NCI-H128 (cell line): Measurements from ENCODE around the gene CLTRN.
"Not testable (repeated sequence)": the region's sequence is repeated elsewhere in the genome, so short reads cannot be mapped to it uniquely, and the experiment has no call there.

Source experiments
- DNase-seq: peaks from one replicate; lab custom pipeline; 2025; ENCODE audit not compliant: unreplicated experiment; lab: John Stamatoyannopoulos, UW

CLTRN gene

GRCh38 chrX:15653961-15654360, 10.6 kb downstream of the CLTRN start:
- DNase-seq, result no peak

- DNase-seq, result not testable (repeated sequence)
These were observed 17.1 kb downstream of the CLTRN start for GRCh38 chrX:15647510-15647909.

GRCh38 chrX:15646543-15646942, 18.1 kb downstream of the CLTRN start:
- DNase-seq, result no peak

- DNase-seq, result no peak
These were observed 18.6 kb downstream of the CLTRN start for GRCh38 chrX:15646031-15646430.

DNA sequence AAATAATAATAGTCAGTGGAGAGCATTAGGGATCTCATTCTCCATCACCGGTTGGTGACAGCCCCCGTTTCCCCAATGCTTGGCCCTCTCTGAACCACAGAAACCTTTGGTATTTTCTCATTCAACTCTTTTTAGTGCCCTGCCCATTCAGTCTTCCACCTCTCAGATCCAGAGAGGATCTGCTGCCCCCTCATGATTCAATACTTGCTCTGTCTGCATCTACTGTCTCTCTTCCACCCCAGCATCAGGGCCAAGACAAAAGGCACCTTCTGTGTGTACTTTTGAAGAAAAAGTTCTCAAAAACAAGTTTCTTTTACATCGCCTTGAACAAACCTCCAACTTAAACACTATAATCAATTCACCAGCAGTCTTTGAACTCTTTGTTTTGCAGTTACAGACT, 19.3 kb downstream of the CLTRN start:
- DNase-seq, result no peak

GRCh38 chrX:15644560-15644872, 20.1 kb downstream of the CLTRN start:
- no peak for DNase-seq

DNA sequence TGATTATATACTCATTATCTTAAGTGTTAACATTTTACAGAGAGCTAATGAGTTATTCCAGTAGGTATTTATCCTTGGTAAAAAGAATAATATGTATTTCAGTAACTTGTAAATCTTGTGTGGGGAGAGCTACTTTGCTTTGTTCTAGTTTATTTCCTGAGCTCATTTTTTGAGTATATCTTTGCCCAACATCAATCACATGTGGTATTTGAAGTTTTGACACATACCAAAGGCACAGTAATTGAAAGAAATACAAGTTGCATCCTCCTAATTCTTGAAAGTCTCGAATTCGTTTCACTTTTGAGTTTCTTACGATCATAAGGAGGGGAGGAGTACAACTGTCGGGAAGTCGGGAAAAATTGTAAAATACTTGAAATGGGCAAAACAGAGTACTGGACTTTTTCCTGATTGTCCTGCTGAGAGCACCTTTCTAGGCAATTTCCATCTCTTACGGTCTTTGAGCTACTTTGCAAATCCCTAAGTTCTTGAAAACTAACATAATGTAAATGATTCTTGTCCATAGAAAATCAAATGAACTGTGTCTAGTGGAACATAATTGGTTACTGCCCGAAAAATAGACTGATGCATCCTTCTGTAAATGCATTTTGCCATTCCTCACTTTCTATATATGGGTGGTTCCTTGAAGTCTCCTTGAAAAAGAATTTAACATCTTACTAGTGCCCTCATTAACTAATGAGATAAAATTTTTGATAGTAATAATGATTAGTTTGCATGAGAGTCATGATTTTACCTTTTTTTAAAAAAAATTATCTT, 20.6 kb downstream of the CLTRN start:
- no peak for DNase-seq

- DNase-seq, result no peak
These were observed 33.0 kb downstream of the CLTRN start for GRCh38 chrX:15631637-15632036.

- DNase-seq, result no peak
These were observed 41.6 kb downstream of the CLTRN start for GRCh38 chrX:15623054-15623453.

GRCh38 chrX:15619053-15619755, 45.4 kb downstream of the CLTRN start:
- no peak for DNase-seq

DNA sequence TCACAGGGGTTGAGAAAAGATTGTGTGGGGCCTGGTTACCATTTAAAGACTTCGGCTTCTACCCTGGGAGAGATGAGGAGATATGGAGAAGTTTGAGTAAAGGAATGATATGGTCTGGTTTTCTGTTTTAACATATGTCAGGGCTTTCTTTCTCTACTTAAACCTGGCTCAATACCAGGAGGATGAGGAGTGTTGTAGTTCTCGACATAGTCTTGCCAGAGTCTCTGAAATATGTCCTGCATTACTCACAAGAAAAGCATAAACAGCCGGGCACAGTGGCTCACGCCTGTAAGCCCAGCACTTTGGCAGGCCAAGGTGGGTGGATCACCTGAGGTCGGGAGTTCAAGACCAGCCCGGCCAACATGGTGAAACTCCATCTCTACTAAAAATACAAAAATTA, 47.5 kb downstream of the CLTRN start:
- DNase-seq, result no peak

GRCh38 chrX:15616531-15616930, 48.1 kb downstream of the CLTRN start:
- no peak for DNase-seq

GRCh38 chrX:15607067-15607466, 57.5 kb downstream of the CLTRN start:
- DNase-seq, result no peak

- no peak for DNase-seq
These were observed 58.5 kb downstream of the CLTRN start for GRCh38 chrX:15606136-15606535.

- DNase-seq, result no peak
These were observed 59.4 kb downstream of the CLTRN start for GRCh38 chrX:15605226-15605625.

- DNase-seq, result no peak
These were observed 61.8 kb downstream of the CLTRN start for GRCh38 chrX:15602761-15603160.

DNA sequence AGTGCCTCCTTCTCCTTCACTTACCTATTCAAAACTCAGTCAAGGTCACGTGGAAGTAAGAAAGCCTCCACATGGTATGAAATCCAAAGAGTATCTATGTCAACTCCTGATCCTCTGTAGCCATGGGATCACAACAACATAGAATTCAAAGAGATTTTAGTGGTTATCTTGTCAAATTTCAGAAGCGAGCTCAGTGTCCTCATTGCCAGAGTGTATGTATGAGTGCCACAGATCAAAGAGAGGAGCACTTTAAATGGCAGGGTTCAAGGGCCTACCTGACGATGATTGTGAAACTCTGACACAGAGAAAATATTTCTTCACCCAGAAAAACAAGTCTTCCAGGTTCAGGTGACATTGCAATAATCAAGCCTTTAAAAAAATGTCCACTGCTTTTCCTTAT, 62.7 kb downstream of the CLTRN start:
- no peak for DNase-seq

- DNase-seq, result no peak
These were observed 63.9 kb downstream of the CLTRN start, which contains the start of gene ACE2 for GRCh38 chrX:15600745-15601144. TSS of gene ACE2 (minus strand) at chrX:15600960. CDS start at chrX:15600911, 49 bp downstream.

- DNase-seq, result no peak
These were observed 64.6 kb downstream of the CLTRN start for GRCh38 chrX:15600049-15600448.

- DNase-seq, result no peak
These were observed 65.1 kb downstream of the CLTRN start for GRCh38 chrX:15599461-15599860.

DNA sequence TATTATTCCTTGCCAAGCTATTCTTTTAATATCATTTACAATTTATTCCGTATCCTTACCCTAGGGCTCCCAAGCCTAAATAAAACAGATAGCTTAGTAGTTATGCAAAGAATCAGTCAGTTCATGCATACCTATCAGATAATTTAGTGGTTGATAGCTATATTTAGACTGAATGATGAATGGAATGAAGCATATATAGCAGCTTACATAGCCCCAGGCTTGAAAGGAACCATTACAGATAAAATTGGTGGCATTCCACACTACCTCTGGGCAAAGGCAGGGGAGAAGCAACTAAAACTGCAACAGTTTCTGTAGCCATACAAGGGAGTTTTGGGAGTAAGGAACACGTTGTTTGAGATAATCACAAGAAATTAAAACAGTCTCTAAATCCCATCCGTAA, 66.6 kb downstream of the CLTRN start:
- DNase-seq, result no peak

DNA sequence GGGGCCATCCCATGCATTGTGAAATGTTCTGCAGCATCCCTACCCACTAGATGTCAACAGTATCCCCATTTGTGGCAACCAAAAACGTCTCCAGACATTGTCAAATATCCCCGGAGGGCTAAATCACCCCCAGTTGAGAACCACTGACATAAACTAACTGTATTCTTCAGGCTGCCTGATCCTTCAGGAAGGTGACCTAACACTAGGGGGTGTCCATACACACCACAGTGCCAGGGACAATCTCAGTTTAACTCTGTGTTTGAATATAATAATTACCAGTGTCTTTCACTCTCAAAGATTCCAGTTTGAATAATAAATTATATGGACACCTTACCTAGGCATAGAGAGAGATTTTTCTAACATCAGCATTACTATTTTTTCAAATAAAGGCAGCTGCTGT, 70.2 kb downstream of the CLTRN start:
- no peak for DNase-seq
